Suppressor macrophage treated with lipopolysaccharide for 4 hours (primary cell): ENCODE results near the gene FANCC.
A peak's percentile ranks its signal among the peaks of the same experiment; 100 is the strongest.
"Not testable (repeated sequence)": the region's sequence is repeated elsewhere in the genome, so short reads cannot be mapped to it uniquely, and the experiment has no call there.

Experiments used
- DNase-seq: peaks from one replicate; pipeline ENCODE4 v3.0.0-alpha.2; 2020

The FANCC gene

GRCh38 chr9:95317119-95317892 is at the start of gene FANCC:
TSS of gene FANCC (minus strand) at chr9:95317709. CDS start at chr9:95249291, 68,418 bp downstream.
- peak; percentile 95 for DNase-seq

- no peak for DNase-seq
Observed at GRCh38 chr9:95366731-95367325, 49.3 kb upstream of the FANCC start.

- DNase-seq = no peak
Observed at GRCh38 chr9:95365766-95366165, 48.3 kb upstream of the FANCC start.

GRCh38 chr9:95363051-95363841 is 45.7 kb upstream of the FANCC start:
- no peak for DNase-seq

GRCh38 chr9:95360866-95361265 is 43.4 kb upstream of the FANCC start:
- DNase-seq = no peak

- no peak for DNase-seq
Observed at GRCh38 chr9:95357316-95357715, 39.8 kb upstream of the FANCC start.

GRCh38 chr9:95355500-95355899 is 38.0 kb upstream of the FANCC start:
- DNase-seq = no peak

- DNase-seq = no peak
Observed at GRCh38 chr9:95351051-95351450, 33.5 kb upstream of the FANCC start.

GRCh38 chr9:95350266-95350665 is 32.8 kb upstream of the FANCC start:
- no peak for DNase-seq

GRCh38 chr9:95349091-95350038 is 31.9 kb upstream of the FANCC start:
- DNase-seq = no peak

GRCh38 chr9:95346021-95346420 is 28.5 kb upstream of the FANCC start:
- no peak for DNase-seq

- DNase-seq = peak; percentile 17
Observed at GRCh38 chr9:95344735-95345325, 27.3 kb upstream of the FANCC start.

GRCh38 chr9:95343725-95344287 is 26.3 kb upstream of the FANCC start:
- DNase-seq = no peak

GRCh38 chr9:95342571-95342970 is 25.1 kb upstream of the FANCC start:
- DNase-seq = no peak

- no peak for DNase-seq
Observed at GRCh38 chr9:95341293-95341962, 23.9 kb upstream of the FANCC start.

GRCh38 chr9:95338243-95338642 is 20.7 kb upstream of the FANCC start:
- DNase-seq = no peak

- DNase-seq = peak; percentile 24
Observed at GRCh38 chr9:95336281-95336680, 18.8 kb upstream of the FANCC start.

GRCh38 chr9:95333426-95333825 is 15.9 kb upstream of the FANCC start:
- no peak for DNase-seq

GRCh38 chr9:95332860-95333259 is 15.4 kb upstream of the FANCC start:
- DNase-seq = no peak

GRCh38 chr9:95330720-95331404 is 13.4 kb upstream of the FANCC start:
- DNase-seq = no peak

GRCh38 chr9:95329061-95329460 is 11.6 kb upstream of the FANCC start:
- DNase-seq = not testable (repeated sequence)
